ENCODE measurements around the gene PRG2. TPM values are rescaled to one million over a fixed set of nuclear protein-coding genes. Genes with fewer than 3 reads are reported as not detected.
"Not testable (repeated sequence)": the region's sequence is repeated elsewhere in the genome, so short reads cannot be mapped to it uniquely, and the experiment has no call there.

PRG2 gene
- total RNA-seq, 1 experiment from 2014 or later, result not detected

GRCh38 chr11:57339328-57339727 lies 51.1 kb downstream of the PRG2 start:
- no peak for ATAC-seq
- no TSS peak for BruUV-seq (replicated peaks)
- Histone ChIP-seq H3K4me3 (ENCODE audit: low read length) (no peak overlapping the region), H3K27ac (ENCODE audit: low read length) (no peak overlapping the region), H3F3A (ENCODE audit: low read length, unreplicated experiment) (no peaks in the 10 kb centered on the region), H3K9ac (ENCODE audit: low read length) (no peak overlapping the region), H3K9me2 (replicated peaks; ENCODE audit: low read length) (no peaks in the 10 kb centered on the region), H2AFZ (ENCODE audit: low read length) (no peak overlapping the region), H3K36me3 (ENCODE audit: low read depth, low read length) (no peaks in the 10 kb centered on the region), H3K4me1 (ENCODE audit: insufficient read depth, low read length) (peaks cover 15% of the 10 kb centered on the region), H3K27me3 (ENCODE audit: low read length) (no peaks in the 10 kb centered on the region), H3K4me2 (ENCODE audit: low read length) (no peak overlapping the region), H3K79me2 (ENCODE audit: low read length) (peaks cover 22% of the 10 kb centered on the region), H3K9me3 (ENCODE audit: low read length) (no peaks in the 10 kb centered on the region), H4K20me1 (ENCODE audit: low read length) (no peaks in the 10 kb centered on the region)
- no peak for DNase-seq
- ChIA-PET CTCF (no interaction called here), POLR2A (ENCODE audit: unreplicated experiment) (no interaction called here)
- intact Hi-C loops (cut with micrococcal nuclease), result no loop called here
- no peak for TF ChIP-seq EZH2 (IDR thresholded peaks at IDR 0.05; ENCODE audit: low read length, unreplicated experiment)
- TF ChIP-seq CTCF (conservative IDR thresholded peaks at IDR 0.05; ENCODE audit: low read depth, low read length), result no peak
- TF ChIP-seq EZH2phosphoT487 (IDR thresholded peaks at IDR 0.05; ENCODE audit: borderline replicate concordance, low read length), result no peak

- H3K9ac ChIP-seq (ENCODE audit: low read length), result no peak within 1 kb of the TSS
- no TSS peak for BruUV-seq (replicated peaks)
- ChIA-PET CTCF (no interaction called here), POLR2A (ENCODE audit: unreplicated experiment) (no interaction called here)
- DNase-seq (no peak), ATAC-seq (no peak)
- no peaks in the 10 kb centered on the region for H3K9me2 ChIP-seq (replicated peaks; ENCODE audit: low read length)
- TF ChIP-seq EZH2phosphoT487 (IDR thresholded peaks at IDR 0.05; ENCODE audit: borderline replicate concordance, low read length), result no peak
- no peak for TF ChIP-seq CTCF (conservative IDR thresholded peaks at IDR 0.05; ENCODE audit: low read depth, low read length)
- no peak for TF ChIP-seq EZH2 (IDR thresholded peaks at IDR 0.05; ENCODE audit: low read length, unreplicated experiment)
- no peaks in the 10 kb centered on the region for H3K27me3 ChIP-seq (ENCODE audit: low read length)
- peaks cover 34% of the 10 kb centered on the region for H3K79me2 ChIP-seq (ENCODE audit: low read length)
- no peaks in the 10 kb centered on the region for H4K20me1 ChIP-seq (ENCODE audit: low read length)
- H2AFZ ChIP-seq (ENCODE audit: low read length), result no peak within 1 kb of the TSS
- intact Hi-C loops (cut with micrococcal nuclease), result no loop called here
- H3K36me3 ChIP-seq (ENCODE audit: low read depth, low read length), result peaks cover 9% of the 10 kb centered on the region; the same call in 1 of the 2 replicates
- no peaks in the 10 kb centered on the region for H3K9me3 ChIP-seq (ENCODE audit: low read length)
- peaks cover 23% of the 10 kb centered on the region for H3K4me1 ChIP-seq (ENCODE audit: insufficient read depth, low read length)
- no peaks in the 10 kb centered on the region for H3F3A ChIP-seq (ENCODE audit: low read length, unreplicated experiment)
- no peak within 1 kb of the TSS for H3K4me3 ChIP-seq (ENCODE audit: low read length)
- no peak within 1 kb of the TSS for H3K27ac ChIP-seq (ENCODE audit: low read length)
- no peak within 1 kb of the TSS for H3K4me2 ChIP-seq (ENCODE audit: low read length)
Observed at GRCh38 chr11:57338142-57338541, 52.3 kb downstream of the PRG2 start, which contains the start of gene P2RX3. Gene P2RX3, plus strand, starts transcription at chr11:57338352. Its CDS starts 199 bp downstream, at chr11:57338551.

- H3K9me3 ChIP-seq (ENCODE audit: low read length); DNase-seq; H3K27ac ChIP-seq (ENCODE audit: low read length); H3K27me3 ChIP-seq (ENCODE audit: low read length); H3K4me3 ChIP-seq (ENCODE audit: low read length); POLR2A ChIA-PET (ENCODE audit: unreplicated experiment); H4K20me1 ChIP-seq (ENCODE audit: low read length); H3K9ac ChIP-seq (ENCODE audit: low read length); H3K4me2 ChIP-seq (ENCODE audit: low read length); intact Hi-C loops (cut with micrococcal nuclease); H3F3A ChIP-seq (ENCODE audit: low read length, unreplicated experiment); BruUV-seq (replicated peaks); CTCF ChIA-PET; ATAC-seq; H3K9me2 ChIP-seq (replicated peaks; ENCODE audit: low read length): not testable (repeated sequence)
- peaks cover 46% of the 10 kb centered on the region for H3K79me2 ChIP-seq (ENCODE audit: low read length)
- H3K36me3 ChIP-seq (ENCODE audit: low read depth, low read length), result peaks cover 22% of the 10 kb centered on the region
- peaks cover 23% of the 10 kb centered on the region for H3K4me1 ChIP-seq (ENCODE audit: insufficient read depth, low read length)
- H2AFZ ChIP-seq (ENCODE audit: low read length), result peak overlapping the region; percentile 98
Observed at GRCh38 chr11:57336856-57337255, 53.6 kb downstream of the PRG2 start.

Other genes starting within 250 kb of the PRG2 start
- not detected in 2 replicates for gene LRRC55, start 208.7 kb downstream of the PRG2 start, total RNA-seq (2014; rRNA removed)
- not detected in 2 replicates for gene APLNR, start 153.4 kb downstream of the PRG2 start, total RNA-seq (2014; rRNA removed)
- gene TNKS1BP1, start 65.7 kb downstream of the PRG2 start, total RNA-seq (2014; rRNA removed), result 89.6 and 143 TPM in 2 replicates
- gene SSRP1, start 54.8 kb downstream of the PRG2 start, total RNA-seq (2014; rRNA removed), result 228 and 341 TPM in 2 replicates
- gene P2RX3, start 52.3 kb downstream of the PRG2 start, total RNA-seq (2014; rRNA removed), result not detected in 2 replicates
- not detected in 2 replicates for gene PRG3, start 9.5 kb downstream of the PRG2 start, total RNA-seq (2014; rRNA removed)
- 31.3 and 35.0 TPM in 2 replicates for gene SLC43A3, start 36.5 kb upstream of the PRG2 start, total RNA-seq (2014; rRNA removed)
- gene RTN4RL2, start 69.9 kb upstream of the PRG2 start, total RNA-seq (2014; rRNA removed), result 3.5 and 6.5 TPM in 2 replicates
- gene SLC43A1, start 125.1 kb upstream of the PRG2 start, total RNA-seq (2014; rRNA removed), result 7.4 and 12.4 TPM in 2 replicates
- 233 and 313 TPM in 2 replicates for gene TIMM10, start 140.1 kb upstream of the PRG2 start, total RNA-seq (2014; rRNA removed)
- not detected in 2 replicates for gene SMTNL1, start 146.9 kb upstream of the PRG2 start, total RNA-seq (2014; rRNA removed)
- 16.5 and 17.3 TPM in 2 replicates for gene UBE2L6, start 177.0 kb upstream of the PRG2 start, total RNA-seq (2014; rRNA removed)
- not detected in 2 replicates for gene SERPING1, start 207.0 kb upstream of the PRG2 start, total RNA-seq (2014; rRNA removed)